Measurements from ENCODE around the gene SYPL2. TPM values are rescaled to one million over a fixed set of nuclear protein-coding genes. Genes with fewer than 3 reads are reported as not detected.

The SYPL2 gene
- total and polyA plus RNA-seq, 2 donors (not counting 3 experiments of a cell fraction or from before 2014, with no cell fraction given) = not detected

DNA sequence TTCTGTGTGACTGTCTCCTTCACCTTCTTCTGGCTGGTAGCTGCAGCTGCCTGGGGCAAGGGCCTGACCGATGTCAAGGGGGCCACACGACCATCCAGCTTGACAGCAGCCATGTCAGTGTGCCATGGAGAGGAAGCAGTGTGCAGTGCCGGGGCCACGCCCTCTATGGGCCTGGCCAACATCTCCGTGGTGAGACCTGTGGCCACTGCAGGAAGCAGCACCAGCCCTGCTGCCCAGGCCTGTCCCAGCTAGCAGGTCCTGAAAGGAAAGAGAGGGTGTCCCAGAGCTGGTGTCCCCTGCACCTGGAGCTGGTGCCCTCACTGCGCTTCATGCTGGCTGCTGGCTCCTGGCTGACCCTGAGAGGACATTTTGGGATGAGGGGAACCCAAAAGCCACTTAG is 11.5 kb downstream of the SYPL2 start:
- H3K4me2 ChIP-seq (ENCODE audit: insufficient read depth, low read length) = no peak overlapping the region
- TF ChIP-seq, protein P1, sequence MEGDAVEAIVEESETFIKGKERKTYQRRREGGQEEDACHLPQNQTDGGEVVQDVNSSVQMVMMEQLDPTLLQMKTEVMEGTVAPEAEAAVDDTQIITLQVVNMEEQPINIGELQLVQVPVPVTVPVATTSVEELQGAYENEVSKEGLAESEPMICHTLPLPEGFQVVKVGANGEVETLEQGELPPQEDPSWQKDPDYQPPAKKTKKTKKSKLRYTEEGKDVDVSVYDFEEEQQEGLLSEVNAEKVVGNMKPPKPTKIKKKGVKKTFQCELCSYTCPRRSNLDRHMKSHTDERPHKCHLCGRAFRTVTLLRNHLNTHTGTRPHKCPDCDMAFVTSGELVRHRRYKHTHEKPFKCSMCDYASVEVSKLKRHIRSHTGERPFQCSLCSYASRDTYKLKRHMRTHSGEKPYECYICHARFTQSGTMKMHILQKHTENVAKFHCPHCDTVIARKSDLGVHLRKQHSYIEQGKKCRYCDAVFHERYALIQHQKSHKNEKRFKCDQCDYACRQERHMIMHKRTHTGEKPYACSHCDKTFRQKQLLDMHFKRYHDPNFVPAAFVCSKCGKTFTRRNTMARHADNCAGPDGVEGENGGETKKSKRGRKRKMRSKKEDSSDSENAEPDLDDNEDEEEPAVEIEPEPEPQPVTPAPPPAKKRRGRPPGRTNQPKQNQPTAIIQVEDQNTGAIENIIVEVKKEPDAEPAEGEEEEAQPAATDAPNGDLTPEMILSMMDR (IDR thresholded peaks at IDR 0.05; ENCODE audit: extremely low read depth in 1 of 2, insufficient read depth in 1 of 2, low read depth in 1 of 2, low read length in 2 of 2) = no peak
- TF ChIP-seq POLR2A (IDR thresholded peaks at IDR 0.05; ENCODE audit: low read depth, low read length) = no peak
- TF ChIP-seq, protein P2, sequence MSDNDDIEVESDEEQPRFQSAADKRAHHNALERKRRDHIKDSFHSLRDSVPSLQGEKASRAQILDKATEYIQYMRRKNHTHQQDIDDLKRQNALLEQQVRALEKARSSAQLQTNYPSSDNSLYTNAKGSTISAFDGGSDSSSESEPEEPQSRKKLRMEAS (IDR thresholded peaks at IDR 0.05; ENCODE audit: insufficient read depth, insufficient read length) = no peak
- TF ChIP-seq EZH2 (IDR thresholded peaks at IDR 0.05; ENCODE audit: borderline replicate concordance, low read depth, low read length, severe bottlenecking) = no peak
- TF ChIP-seq JUN (IDR thresholded peaks at IDR 0.05; ENCODE audit: borderline replicate concordance, insufficient read depth, insufficient read length, low read depth) = no peak
- TF ChIP-seq MYC (IDR thresholded peaks at IDR 0.05; ENCODE audit: low read depth, low read length) = no peak
- TF ChIP-seq GATA2 (IDR thresholded peaks at IDR 0.05; ENCODE audit: insufficient read depth, insufficient read length, low read depth, low read length) = no peak
- TF ChIP-seq POLR2AphosphoS5 (IDR thresholded peaks at IDR 0.05; ENCODE audit: insufficient read depth, low read depth, low read length) = no peak
- TF ChIP-seq FOS (IDR thresholded peaks at IDR 0.05; ENCODE audit: borderline replicate concordance, insufficient read depth, low read length) = no peak
- no peaks in the 10 kb centered on the region for H3K79me2 ChIP-seq (ENCODE audit: control insufficient read depth, insufficient read depth, low read length)
- no TSS peak for BruUV-seq (replicated peaks)
- no peak for DNase-seq (ENCODE audit: low read depth, low spot score)
- ChIA-PET POLR2A (no interaction called here), CTCF (interaction anchor here (0.6 to 1.2 kb wide), 2 partner anchors 8 to 21 kb away, joined by 3 read pairs; no protein-coding TSS in a partner anchor)
- no peaks in the 10 kb centered on the region for H3K4me1 ChIP-seq (ENCODE audit: control insufficient read depth, extremely low read depth, insufficient read depth, low read length)
- no peak overlapping the region for H3K4me3 ChIP-seq (replicated peaks in 1 of 3; ENCODE audit: insufficient read depth in 1 of 3, low read depth in 1 of 3, low read length in 3 of 3)
- H3K9me1 ChIP-seq (replicated peaks; ENCODE audit: control insufficient read depth, extremely low read depth, insufficient read depth, low read length) = no peaks in the 10 kb centered on the region
- dilution Hi-C loops (cut with MboI; ENCODE audit: extremely low pct_ligation_motif_present, low sequenced_read_pairs) = no loop called here
- H3K27ac ChIP-seq (ENCODE audit: insufficient read depth, low read depth, low read length) = no peak overlapping the region
- peaks cover 30 to 34% of the 10 kb centered on the region in 2 experiments for H3K27me3 ChIP-seq (ENCODE audit: control insufficient read depth in 2 of 2, insufficient read depth in 2 of 2, low read length in 2 of 2)
- no peaks in the 10 kb centered on the region for H3K9me3 ChIP-seq (replicated peaks; ENCODE audit: control insufficient read depth, insufficient read depth, low read length)
- no peak overlapping the region for H2AFZ ChIP-seq (ENCODE audit: low read depth, low read length)
- no peak for FAIRE-seq
- intact Hi-C loops (cut with micrococcal nuclease) = no loop called here
- no peaks in the 10 kb centered on the region for H4K20me1 ChIP-seq (replicated peaks; ENCODE audit: control insufficient read depth, extremely low read depth, insufficient read depth, low read length)
- no peaks in the 10 kb centered on the region for H3K36me3 ChIP-seq (ENCODE audit: control insufficient read depth in 2 of 2, extremely low read depth in 1 of 2, insufficient read depth in 2 of 2, low read length in 2 of 2)
- H3K9ac ChIP-seq (replicated peaks; ENCODE audit: extremely low read depth, insufficient read depth, low read length) = no peak overlapping the region
